HG03571 (cell line): ENCODE measurements around the gene BCL2L12.
"Not testable (repeated sequence)": the region's sequence is repeated elsewhere in the genome, so short reads cannot be mapped to it uniquely, and the experiment has no call there.

ENCODE experiments used
- ATAC-seq: cut with Tn5 transposase; IDR thresholded peaks from one replicate; pipeline ENCODE4 v1.9.1; 2021; ENCODE audit not compliant: unreplicated experiment

The BCL2L12 gene

DNA sequence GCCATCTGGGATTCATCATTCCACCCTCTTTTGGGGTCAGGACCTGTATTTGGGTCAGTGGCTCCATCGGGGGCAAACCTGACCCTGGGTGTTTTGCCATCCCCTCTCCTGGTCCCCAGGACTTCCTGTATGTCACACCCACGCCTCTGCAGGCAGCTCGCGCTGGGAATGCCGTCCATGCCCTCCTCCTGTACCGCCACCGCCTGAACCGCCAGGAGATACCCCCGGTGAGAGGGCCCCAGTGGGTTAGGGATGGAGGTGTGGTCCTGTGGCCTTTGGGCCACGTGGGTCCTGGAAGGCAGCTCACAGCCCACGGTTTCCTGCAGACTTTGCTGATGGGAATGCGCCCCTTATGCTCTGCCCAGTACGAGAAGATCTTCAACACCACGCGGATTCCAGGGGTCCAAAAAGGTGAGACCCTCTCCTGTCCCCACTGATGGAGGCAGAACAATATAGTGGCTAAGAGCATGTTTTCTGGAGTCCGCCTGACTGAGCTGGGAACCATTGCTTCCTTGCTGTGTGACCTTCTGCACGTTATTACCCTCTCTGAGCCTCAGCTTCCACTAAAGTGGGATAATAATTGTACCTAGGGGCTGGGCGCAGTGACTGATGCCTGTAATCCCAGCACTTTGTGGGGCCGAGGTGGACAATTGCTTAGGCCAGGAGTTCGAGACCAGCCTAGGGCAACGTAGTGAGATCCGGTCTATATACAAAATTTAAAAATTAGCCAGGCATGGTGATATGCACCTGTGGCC is 39.3 kb downstream of the BCL2L12 start:
- no peak for ATAC-seq

DNA sequence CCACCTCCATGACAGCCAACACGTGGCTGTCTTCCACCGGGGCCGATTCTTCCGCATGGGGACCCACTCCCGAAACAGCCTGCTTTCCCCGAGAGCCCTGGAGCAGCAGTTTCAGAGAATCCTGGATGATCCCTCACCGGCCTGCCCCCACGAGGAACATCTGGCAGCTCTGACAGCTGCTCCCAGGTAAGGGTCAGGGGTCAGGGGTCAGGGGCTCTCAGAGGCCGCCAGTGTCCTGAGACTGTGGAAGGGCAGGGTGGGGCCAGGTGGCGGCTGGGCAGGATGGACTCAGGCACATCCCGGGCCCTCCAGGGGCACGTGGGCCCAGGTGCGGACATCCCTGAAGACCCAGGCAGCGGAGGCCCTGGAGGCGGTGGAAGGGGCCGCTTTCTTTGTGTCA is 40.2 kb downstream of the BCL2L12 start:
- no peak for ATAC-seq

DNA sequence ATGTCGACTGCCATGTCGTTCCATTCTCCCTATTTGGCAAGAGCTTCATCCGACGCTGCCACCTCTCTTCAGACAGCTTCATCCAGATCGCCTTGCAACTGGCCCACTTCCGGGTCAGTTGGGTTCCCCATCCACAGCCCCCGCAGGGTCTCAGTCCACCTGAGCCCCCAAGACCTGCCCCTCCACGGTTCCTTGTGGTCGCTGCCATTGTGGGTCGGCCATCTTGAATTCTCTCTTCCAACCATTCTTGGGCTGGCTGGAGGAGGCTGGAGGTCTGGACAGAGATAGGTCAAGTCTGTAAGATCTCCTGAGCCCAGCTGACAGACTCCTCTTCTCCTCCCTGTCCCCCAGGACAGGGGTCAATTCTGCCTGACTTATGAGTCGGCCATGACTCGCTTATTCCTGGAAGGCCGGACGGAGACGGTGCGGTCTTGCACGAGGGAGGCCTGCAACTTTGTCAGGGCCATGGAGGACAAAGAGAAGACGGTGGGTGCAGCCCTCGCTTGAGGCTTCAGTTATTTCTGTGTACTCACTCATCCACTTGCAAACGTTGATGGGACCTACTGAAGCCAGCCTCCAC is 44.7 kb downstream of the BCL2L12 start:
- no peak for ATAC-seq

DNA sequence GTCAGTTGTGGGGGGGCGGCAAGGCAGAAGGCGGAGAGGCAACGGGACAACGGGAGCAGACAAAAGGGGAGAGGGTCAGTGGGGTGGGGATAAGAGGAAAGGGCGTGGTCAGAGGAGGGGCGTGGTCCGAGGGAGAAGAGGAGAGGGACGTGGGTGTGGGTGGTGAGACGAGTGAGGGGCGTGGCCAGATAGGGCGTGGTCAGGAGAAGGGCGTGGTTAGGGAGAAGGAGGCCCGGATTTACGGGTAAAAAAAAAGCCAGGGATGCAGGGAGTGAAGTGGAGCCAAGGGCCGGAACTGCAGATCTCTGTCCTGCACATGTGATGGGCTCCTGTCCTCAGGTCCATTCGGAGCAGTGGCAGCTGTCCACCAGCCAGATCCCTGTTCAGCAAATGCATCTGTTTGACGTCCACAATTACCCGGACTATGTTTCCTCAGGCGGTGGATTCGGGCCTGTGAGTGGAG is 46.7 kb downstream of the BCL2L12 start:
- ATAC-seq: no peak

DNA sequence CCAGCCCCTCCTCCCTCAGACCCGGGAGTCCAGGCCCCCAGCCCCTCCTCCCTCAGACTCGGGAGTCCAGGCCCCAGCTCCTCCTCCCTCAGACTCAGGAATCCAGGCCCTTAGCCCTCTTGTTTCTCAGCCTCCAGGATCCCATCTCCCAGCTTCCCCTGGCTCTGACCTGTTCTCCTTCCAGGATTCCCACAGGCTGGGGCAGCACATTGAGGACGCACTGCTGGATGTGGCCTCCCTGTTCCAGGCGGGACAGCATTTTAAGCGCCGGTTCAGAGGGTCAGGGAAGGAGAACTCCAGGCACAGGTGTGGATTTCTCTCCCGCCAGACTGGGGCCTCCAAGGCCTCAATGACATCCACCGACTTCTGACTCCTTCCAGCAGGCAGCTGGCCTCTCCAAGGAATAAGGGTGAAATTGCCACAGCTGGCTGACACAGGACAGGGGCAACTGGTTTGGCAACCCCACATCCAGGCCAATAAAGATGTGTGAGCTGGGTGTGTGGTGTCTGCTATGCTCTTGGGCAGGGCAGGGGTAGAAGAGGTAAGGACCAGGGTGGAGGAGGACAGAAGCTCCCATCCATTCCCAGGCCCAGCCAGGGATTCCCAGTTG is 47.6 kb downstream of the BCL2L12 start:
- no peak for ATAC-seq

DNA sequence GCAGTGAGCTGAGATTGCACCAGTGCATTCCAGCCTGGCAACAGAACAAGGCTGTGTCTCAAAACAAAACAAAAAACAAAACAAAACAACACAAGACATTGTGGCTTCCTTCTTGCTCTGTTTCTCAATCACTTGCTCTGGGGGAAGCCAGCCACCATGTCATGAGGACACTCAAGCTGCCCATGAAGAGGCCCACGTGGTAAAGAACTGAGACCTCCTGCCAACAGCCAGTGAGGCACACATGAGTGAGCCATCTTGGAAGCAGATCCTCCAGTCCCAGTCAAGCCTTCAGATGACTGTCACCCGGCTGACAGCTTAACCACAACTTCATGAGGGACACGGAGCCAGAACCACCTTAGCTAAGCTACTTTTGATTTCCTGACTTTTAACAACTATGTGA is 50.4 kb downstream of the BCL2L12 start:
- no peak for ATAC-seq

DNA sequence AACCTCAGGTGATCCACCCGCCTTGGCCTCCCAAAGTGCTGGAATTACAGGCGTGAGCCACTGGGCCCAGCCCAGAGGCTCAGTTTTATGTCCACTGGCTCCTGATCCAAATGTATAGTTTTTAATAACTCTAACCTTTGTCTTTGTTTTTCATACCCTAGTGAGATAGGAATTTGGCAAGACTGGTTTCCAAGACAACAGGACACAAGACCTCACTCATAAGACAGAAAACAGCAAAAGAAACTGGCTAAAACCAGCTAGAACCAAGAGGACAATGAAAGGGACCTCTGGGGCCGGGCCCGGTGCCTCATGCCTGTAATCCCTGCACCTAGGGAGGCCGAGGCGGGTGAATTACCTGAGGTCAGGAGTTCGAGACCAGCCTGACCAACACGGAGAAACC is 52.8 kb downstream of the BCL2L12 start:
- no peak for ATAC-seq

DNA sequence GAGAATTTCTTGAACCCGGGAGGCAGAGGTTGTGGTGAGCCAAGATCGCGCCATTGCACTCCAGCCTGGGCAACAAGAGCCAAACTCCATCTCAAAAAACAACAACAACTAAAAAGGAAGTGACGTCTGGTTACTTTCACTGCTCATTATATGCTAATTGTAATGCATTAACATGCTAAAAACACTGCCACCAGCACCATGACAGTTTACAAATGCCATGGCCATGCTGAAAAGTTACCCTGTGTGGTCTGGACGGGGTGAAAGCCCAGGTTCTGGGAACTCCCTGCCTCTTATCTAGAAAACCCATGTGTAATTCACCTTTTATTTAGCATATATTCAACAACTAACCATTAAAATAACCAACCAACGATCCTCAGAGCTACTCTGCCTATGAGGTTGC is 53.3 kb downstream of the BCL2L12 start:
- no peak for ATAC-seq

DNA sequence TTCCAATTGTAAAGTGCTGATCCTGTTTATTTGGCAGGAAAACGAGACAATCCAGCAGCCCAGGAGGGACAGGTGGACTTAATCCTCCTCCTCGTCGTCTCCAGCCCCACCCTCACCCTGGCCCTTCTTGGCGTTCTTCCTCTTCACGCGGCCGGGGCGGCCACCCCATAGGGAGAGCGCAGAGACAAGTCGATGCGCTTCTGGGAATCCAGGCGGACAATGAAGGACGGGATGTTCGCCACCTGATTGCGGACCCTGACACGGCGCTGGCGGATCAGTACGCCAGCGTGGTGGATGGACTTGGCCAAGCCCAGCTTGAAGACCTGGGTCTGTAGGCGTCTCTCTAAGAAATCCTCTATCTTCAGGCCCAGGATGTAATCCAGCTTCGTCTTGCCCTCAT is 53.7 kb downstream of the BCL2L12 start:
- ATAC-seq: not testable (repeated sequence)
